K562 (cell line): Measurements from ENCODE around the gene PPP1CA. TPM values are rescaled to one million over a fixed set of nuclear protein-coding genes. Genes with fewer than 3 reads are reported as not detected.

Source experiments
- E2F6 ChIP-seq, 2 experiments: IDR thresholded peaks; 2 replicates each; pipeline ENCODE4 v1.6.1; 2011; ENCODE audit warnings: borderline replicate concordance in 1 of 2, control low read depth in 1 of 2, low read depth in 1 of 2, low read length in 1 of 2, mild to moderate bottlenecking in 1 of 2, mixed read lengths in 1 of 2, moderate library complexity in 1 of 2; ENCODE audit not compliant: insufficient read depth in 1 of 2, insufficient read length in 1 of 2, poor library complexity in 1 of 2, severe bottlenecking in 1 of 2; ENCODE audit errors: extremely low read depth in 1 of 2
- ELF4 ChIP-seq: fragments of 450-650 bp; formaldehyde crosslinking; IDR thresholded peaks from 2 replicates; pipeline ENCODE4 v1.4.0; 2022; ENCODE audit warnings: missing genetic modification characterization
- FUS ChIP-seq: fragments of 200-400 bp; formaldehyde crosslinking; optimal IDR thresholded peaks from 2 replicates; pipeline ENCODE3; 2017; ENCODE audit warnings: low read depth, low read length
- GATA2 ChIP-seq: sonication (generic); formaldehyde crosslinking; IDR thresholded peaks from 2 replicates; pipeline ENCODE4 v1.4.0; 2020; ENCODE audit warnings: mild to moderate bottlenecking, missing genetic modification reagents
- GATAD2A ChIP-seq: fragments of 450-650 bp; IDR thresholded peaks from 2 replicates; pipeline ENCODE4 v1.6.1; 2017
- HNRNPL ChIP-seq: fragments of 200-400 bp; formaldehyde crosslinking; IDR thresholded peaks from 2 replicates; pipeline ENCODE4 v1.6.1; 2017; ENCODE audit warnings: low read depth, mild to moderate bottlenecking, low read length
- IFI16 ChIP-seq: fragments of 250-450 bp; sonication (Bioruptor Pico); IDR thresholded peaks from 2 replicates; pipeline ENCODE4 v2.1.2; 2022; ENCODE audit warnings: mild to moderate bottlenecking, inconsistent platforms
- IRF1 ChIP-seq: sonication (generic); formaldehyde crosslinking; IDR thresholded peaks from 2 replicates; pipeline ENCODE4 v1.8.0; 2022; ENCODE audit warnings: missing genetic modification reagents, mild to moderate bottlenecking, borderline replicate concordance
- IRF2 ChIP-seq: sonication (generic); formaldehyde crosslinking; IDR thresholded peaks from 2 replicates; pipeline ENCODE4 v1.8.1; 2022; ENCODE audit warnings: mild to moderate bottlenecking, missing genetic modification reagents
- KLF6 ChIP-seq: fragments of 250-450 bp; sonication (Bioruptor Pico); IDR thresholded peaks from 2 replicates; pipeline ENCODE4 v1.4.0; 2020; ENCODE audit warnings: mild to moderate bottlenecking, moderate library complexity, borderline replicate concordance
- MNT ChIP-seq, 2 experiments: fragments of 450-650 bp; conservative IDR thresholded peaks; 2 replicates each; pipeline ENCODE4 v1.6.1; 2017; ENCODE audit warnings: mild to moderate bottlenecking in 2 of 2, moderate library complexity in 2 of 2
- POLR2G ChIP-seq: fragments of 200-400 bp; formaldehyde crosslinking; IDR thresholded peaks from 2 replicates; pipeline ENCODE4 v1.6.1; 2017; ENCODE audit warnings: low read depth, mild to moderate bottlenecking, antibody characterized with exemption, low read length, moderate library complexity
- PRMT5 ChIP-seq: sonication (generic); formaldehyde crosslinking; IDR thresholded peaks from 2 replicates; pipeline ENCODE4 v1.5.0; 2020; ENCODE audit warnings: missing genetic modification reagents
- RBM14 ChIP-seq: fragments of 200-400 bp; formaldehyde crosslinking; IDR thresholded peaks from 2 replicates; pipeline ENCODE4 v1.6.1; 2018; ENCODE audit warnings: low read depth, mild to moderate bottlenecking, low read length, moderate library complexity, borderline replicate concordance; ENCODE audit not compliant: insufficient read depth
- SIN3B ChIP-seq: fragments of 450-650 bp; IDR thresholded peaks from 2 replicates; pipeline ENCODE4 v1.6.1; 2017; ENCODE audit warnings: low read depth, mild to moderate bottlenecking, moderate library complexity
- SMC3 ChIP-seq: conservative IDR thresholded peaks from 2 replicates; pipeline ENCODE4 v1.6.1; 2011; ENCODE audit warnings: low read depth, low read length, improper control_type of control experiment; ENCODE audit not compliant: insufficient read depth
- SOX6 ChIP-seq: fragments of 450-650 bp; IDR thresholded peaks from 2 replicates; pipeline ENCODE4 v1.6.1; 2014; ENCODE audit warnings: mild to moderate bottlenecking
- ZFX ChIP-seq: sonication (generic); formaldehyde crosslinking; IDR thresholded peaks from 2 replicates; pipeline ENCODE4 v1.8.0; 2022; ENCODE audit warnings: mild to moderate bottlenecking, missing genetic modification reagents, moderate library complexity
- ZNF655 ChIP-seq: fragments of 250-450 bp; sonication (Bioruptor Pico); IDR thresholded peaks from 2 replicates; pipeline ENCODE4 v1.5.0; 2021
- ZNF780A ChIP-seq: fragments of 250-450 bp; sonication (Bioruptor Pico); IDR thresholded peaks from 2 replicates; pipeline ENCODE4 v1.5.0; 2021; ENCODE audit warnings: mild to moderate bottlenecking
- polyA plus RNA-seq, 8 experiments: library from polyadenylated mRNA; depleted of rRNA in 4 of 8; stranded (reverse) in 5 of 8; unstranded in 3 of 8; fragments of >200 nt; fragmentation: Nextera tagmentation in 2 of 8; fragmentation: Illumina TruSeq in 1 of 8; extraction: Ambion mirVana in 2 of 8; extraction: Trizol in 1 of 8; gene quantifications; 2 replicates each; pipeline versions ENCODE4 v1.2.1 to v1.2.3, GENCODE V29; 2011 to 2014; ENCODE audit warnings: inconsistent platforms in 1 of 8, missing spikeins in 1 of 8
- total RNA-seq, 7 experiments: library from RNA; depleted of rRNA in 6 of 7; stranded (reverse); fragments of >200 nt in 6 of 7; fragmentation: Illumina TruSeq in 2 of 7; extraction: Trizol in 2 of 7; gene quantifications; 2 replicates each; pipeline versions ENCODE4 v1.2.1 to v1.2.3, GENCODE V29; 2011 to 2021; ENCODE audit warnings: low replicate concordance in 1 of 7

The PPP1CA gene
- total and polyA plus RNA-seq, 9 of the 15 experiments (the other 6 are each of a cell fraction or from before 2014, with no cell fraction given) = 18.2 to 242 (median 188) TPM

- TF ChIP-seq HNRNPL (no peak), SMC3 (no peak), ELF4 (CRISPR knock-in tag) (no peak), POLR2G (peak; percentile 94), KLF6 (CRISPR knock-in tag) (no peak), IFI16 (CRISPR knock-in tag) (no peak), IRF1 (CRISPR knock-in tag) (no peak), IRF2 (no peak), SOX6 (no peak), FUS (no peak), ZFX (CRISPR knock-in tag) (peak; percentile 46; the same call in 1 of the 2 replicates), GATA2 (no peak), PRMT5 (no peak), MNT (conservative IDR thresholded peaks at IDR 0.05) (peak; percentile 42 to 81; a peak in 1 of 4 replicates), GATAD2A (no peak), ZNF780A (CRISPR knock-in tag) (no peak), SIN3B (no peak), E2F6 (IDR thresholded peaks at IDR 0.05; ENCODE audit: borderline replicate concordance in 1 of 2, extremely low read depth in 1 of 2, insufficient read depth in 1 of 2, insufficient read length in 1 of 2, low read depth in 1 of 2, low read length in 1 of 2, poor library complexity in 1 of 2, severe bottlenecking in 1 of 2) (peak in 1 of 2 experiments; percentile 11), RBM14 (no peak), ZNF655 (CRISPR knock-in tag) (no peak)
Observed at GRCh38 chr11:67353317-67354074, 48.2 kb downstream of the PPP1CA start, which contains the start of gene POLD4 (continued).
